CD4-positive, alpha-beta memory T cell (primary cell): Measurements from ENCODE around the gene PAK1. TPM values are rescaled to one million over a fixed set of nuclear protein-coding genes. Genes with fewer than 3 reads are reported as not detected.

Source experiments
- polyA plus RNA-seq, 2 donors: library from polyadenylated mRNA; unstranded; fragments of 300-500 nt; fragmentation: Illumina TruSeq; gene quantifications; one replicate each; pipeline ENCODE4 v1.2.3, GENCODE V29; 2021
- total RNA-seq, 2 experiments: library from RNA; stranded (reverse); gene quantifications; one replicate each; pipeline ENCODE4 v1.2.3, GENCODE V29; 2021

Gene PAK1
- total and polyA plus RNA-seq, 4 experiments from 2014 or later: 9.3 to 10.4 (median 9.7) TPM

Other genes starting within 250 kb of the PAK1 start
- not detected for gene GDPD4, start 172.4 kb downstream of the PAK1 start, total RNA-seq
- gene GDPD4, start 172.4 kb downstream of the PAK1 start, polyA plus RNA-seq: not detected
- gene AQP11, start 115.9 kb upstream of the PAK1 start, total RNA-seq: under 1 TPM; 0.35 to 0.67 TPM
- gene AQP11, start 115.9 kb upstream of the PAK1 start, polyA plus RNA-seq: 1 to 10 TPM in 1 of 2 donors, under 1 TPM in 1; 0.37 to 1.0 TPM
- 100 to 1,000 TPM; 116 to 118 TPM for gene CLNS1A, start 163.7 kb upstream of the PAK1 start, total RNA-seq
- 100 to 1,000 TPM; 114 to 160 TPM for gene CLNS1A, start 163.7 kb upstream of the PAK1 start, polyA plus RNA-seq